Activated effector memory CD4-positive, alpha-beta T cell treated with Interleukin-2 at 50 U/mL for 16 hours (primary cell): ENCODE data around the gene ZNRF3.

Source experiments
- DNase-seq: peaks from one replicate; pipeline ENCODE4 v3.0.0-alpha.2; 2020

Gene ZNRF3

GRCh38 chr22:29098296-29098695 is 214.9 kb downstream of the ZNRF3 start:
- DNase-seq, result no peak

DNA sequence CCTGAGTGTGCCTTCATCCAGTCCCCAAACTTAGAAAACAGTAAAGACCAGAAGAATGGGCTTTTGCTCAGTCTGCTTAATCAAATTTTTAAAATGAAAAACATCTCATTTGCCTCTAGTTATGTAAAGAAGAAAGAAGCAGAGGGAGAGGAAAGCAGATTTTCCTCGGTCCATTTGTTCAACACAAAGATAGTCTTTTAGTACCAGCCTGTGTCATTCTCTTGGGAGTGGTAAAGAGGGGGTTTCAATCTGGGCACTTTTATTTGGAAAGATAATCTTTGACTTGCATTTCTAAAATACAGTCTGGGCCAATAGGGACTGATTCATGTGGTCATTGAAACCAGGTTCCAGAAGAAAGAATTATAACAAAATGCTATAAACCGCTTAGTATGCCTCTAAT is 218.9 kb downstream of the ZNRF3 start:
- DNase-seq, result no peak

DNA sequence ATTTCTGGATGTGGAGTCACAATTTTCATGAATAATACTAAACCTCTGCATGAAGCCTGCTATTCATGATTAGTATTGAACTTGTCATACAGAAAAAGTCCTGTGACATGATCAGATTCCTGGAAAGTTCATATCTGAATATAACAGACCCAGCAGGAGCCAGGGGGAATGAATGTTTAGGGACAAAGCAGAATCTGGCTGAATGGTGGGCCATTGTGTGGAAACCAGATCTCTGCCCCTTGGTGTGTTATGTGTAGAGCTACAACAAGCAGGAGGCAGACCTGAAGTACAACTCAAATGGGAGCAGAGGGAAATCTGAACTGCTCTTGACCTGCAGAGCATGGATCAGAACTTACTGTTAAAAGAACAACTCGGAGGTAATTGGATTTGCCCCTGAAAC is 219.7 kb downstream of the ZNRF3 start:
- DNase-seq, result no peak

DNA sequence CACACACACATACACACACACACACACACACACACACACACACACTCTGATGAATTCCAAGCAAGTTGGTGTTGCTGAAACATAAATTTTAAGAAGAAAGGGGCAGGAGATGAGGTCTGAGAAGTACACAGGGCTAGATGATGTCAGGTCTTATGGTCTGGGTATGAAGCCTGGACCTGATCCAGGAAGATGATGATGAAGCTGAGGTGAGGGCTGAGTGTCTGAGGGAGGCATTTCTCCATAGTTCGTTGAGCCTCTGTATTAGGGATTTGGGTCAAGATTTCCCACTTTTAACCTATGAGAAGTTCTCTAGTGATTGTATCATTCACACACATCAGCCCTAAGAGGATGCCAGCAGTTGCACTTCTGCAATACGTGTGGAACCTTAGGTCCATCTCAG is 222.1 kb downstream of the ZNRF3 start:
- DNase-seq, result no peak

- DNase-seq, result no peak
These were observed 223.5 kb downstream of the ZNRF3 start for GRCh38 chr22:29106839-29107238.
